Endodermal cell (in vitro differentiated cells): ENCODE data around the gene NAV2. TPM values are rescaled to one million over a fixed set of nuclear protein-coding genes. Genes with fewer than 3 reads are reported as not detected.

ENCODE experiments used
- DNase-seq: peaks from one replicate; pipeline ENCODE4 v3.0.0-alpha.2; 2017
- H3K27ac ChIP-seq: 2 replicates; pipeline ENCODE4 v1.5.1; 2013; ENCODE audit warnings: mild to moderate bottlenecking, low read depth, low read length, moderate library complexity
- H3K27me3 ChIP-seq: 2 replicates; pipeline ENCODE4 v1.6.1; 2013; ENCODE audit warnings: mild to moderate bottlenecking, low read length, moderate library complexity; ENCODE audit not compliant: insufficient read depth, control insufficient read depth, poor library complexity, severe bottlenecking
- H3K36me3 ChIP-seq: 2 replicates; pipeline ENCODE4 v1.7.0; 2013; ENCODE audit warnings: mild to moderate bottlenecking, low read length, moderate library complexity; ENCODE audit not compliant: control insufficient read depth, insufficient read depth
- H3K4me1 ChIP-seq: one replicate; pipeline ENCODE4 v1.7.0; 2013; ENCODE audit warnings: low read length; ENCODE audit not compliant: control insufficient read depth, insufficient read depth
- H3K4me3 ChIP-seq: 2 replicates; pipeline ENCODE4 v1.5.1; 2013; ENCODE audit warnings: mild to moderate bottlenecking, low read length, moderate library complexity
- H3K9ac ChIP-seq: 2 replicates; pipeline ENCODE4 v1.6.1; 2013; ENCODE audit warnings: mild to moderate bottlenecking, low read length, moderate library complexity; ENCODE audit not compliant: poor library complexity, severe bottlenecking; ENCODE audit errors: extremely low read depth
- H3K9me3 ChIP-seq: 2 replicates; pipeline ENCODE4 v1.6.1; 2013; ENCODE audit warnings: mild to moderate bottlenecking, low read length, moderate library complexity; ENCODE audit not compliant: control insufficient read depth
- H3K27ac Mint-ChIP-seq: 2 replicates; pipeline ENCODE4 v1.8.0; 2020; ENCODE audit warnings: mixed read lengths
- H3K27me3 Mint-ChIP-seq: 2 replicates; pipeline ENCODE4 v1.8.0; 2021; ENCODE audit warnings: mild to moderate bottlenecking, mixed read lengths; ENCODE audit not compliant: insufficient read depth
- H3K36me3 Mint-ChIP-seq: 2 replicates; pipeline ENCODE4 v1.8.0; 2020; ENCODE audit warnings: low read depth, mixed read lengths
- H3K4me1 Mint-ChIP-seq: 2 replicates; pipeline ENCODE4 v1.8.0; 2020; ENCODE audit warnings: mixed read lengths
- H3K4me3 Mint-ChIP-seq: 2 replicates; pipeline ENCODE4 v1.8.0; 2020; ENCODE audit warnings: mild to moderate bottlenecking, moderate library complexity, mixed read lengths
- H3K9me3 Mint-ChIP-seq: 2 replicates; pipeline ENCODE4 v1.8.0; 2020; ENCODE audit warnings: mild to moderate bottlenecking, mixed read lengths
- CTCF ChIP-seq: fragments of 200-600 bp; sonication (generic); conservative IDR thresholded peaks from 2 replicates; pipeline ENCODE4 v1.5.0; 2021; ENCODE audit warnings: antibody characterized with exemption, mild to moderate bottlenecking
- WGBS, 2 experiments: methylation state at CpG; one replicate each; pipeline versions ENCODE4 v1.1.5 to v1.1.7; 2013; ENCODE audit warnings: missing lambda C conversion rate in 2 of 2, mixed read lengths in 1 of 2; ENCODE audit not compliant: insufficient coverage in 1 of 2, insufficient read length in 1 of 2; 5-methylcytosine and 5-hydroxymethylcytosine counted together
- total RNA-seq, 2 donors: library from RNA; stranded (reverse); fragmentation: NEBNext Ultra II Directional in 1 of 2; extraction: Animal tissue kit (Norgen Biotek cat#: 25700) in 1 of 2; gene quantifications; 2 replicates in 1 of 2; 3 replicates in 1 of 2; pipeline ENCODE4 v1.2.1, GENCODE V29; 2021

Gene NAV2
- total RNA-seq, 2 donors from 2014 or later = 37.1 to 42.4 TPM

GRCh38 chr11:20026629-20027555 is 314.3 kb downstream of the NAV2 start:
- whole genome bisulfite sequencing, 2 experiments = 24 to 39% methylated on average over 7 to 14 of the region's 15 CpGs
- no peaks in the 10 kb centered on the region for H3K9me3 Mint-ChIP-seq
- no peak overlapping the region for H3K9ac ChIP-seq
- H3K4me3 Mint-ChIP-seq = peak overlapping the region; percentile 64
- H3K9me3 ChIP-seq = no peaks in the 10 kb centered on the region
- H3K27me3 ChIP-seq = no peaks in the 10 kb centered on the region
- H3K4me1 ChIP-seq = peaks cover 31% of the 10 kb centered on the region
- peaks cover 69% of the 10 kb centered on the region for H3K4me1 Mint-ChIP-seq
- no peak for TF ChIP-seq CTCF
- H3K27me3 Mint-ChIP-seq = no peaks in the 10 kb centered on the region
- no peaks in the 10 kb centered on the region for H3K36me3 ChIP-seq
- peak; percentile 97 for DNase-seq
- peak overlapping the region; percentile 67 for H3K4me3 ChIP-seq
- H3K27ac Mint-ChIP-seq = peak overlapping the region; percentile 96
- no peak overlapping the region for H3K27ac ChIP-seq
- no peaks in the 10 kb centered on the region for H3K36me3 Mint-ChIP-seq

GRCh38 chr11:20027556-20028013 is 314.9 kb downstream of the NAV2 start:
- H3K4me1 Mint-ChIP-seq = peaks cover 76% of the 10 kb centered on the region
- no peaks in the 10 kb centered on the region for H3K27me3 Mint-ChIP-seq
- no peak overlapping the region for H3K27ac ChIP-seq
- no peaks in the 10 kb centered on the region for H3K36me3 Mint-ChIP-seq
- H3K36me3 ChIP-seq = no peaks in the 10 kb centered on the region
- H3K9me3 ChIP-seq = no peaks in the 10 kb centered on the region
- 0% methylated on average over 2 of the region's 4 CpGs; no CpG with 5 or more reads in 1 of the 2 experiments for WGBS, 2 experiments
- H3K27ac Mint-ChIP-seq = peak overlapping the region; percentile 96
- H3K4me3 ChIP-seq = peak overlapping the region; percentile 67
- no peaks in the 10 kb centered on the region for H3K27me3 ChIP-seq
- H3K4me1 ChIP-seq = peaks cover 38% of the 10 kb centered on the region
- no peak for TF ChIP-seq CTCF
- H3K9ac ChIP-seq = peak overlapping the region; percentile 8
- no peaks in the 10 kb centered on the region for H3K9me3 Mint-ChIP-seq
- no peak for DNase-seq
- H3K4me3 Mint-ChIP-seq = peak overlapping the region; percentile 64

GRCh38 chr11:20029193-20029592 is 316.6 kb downstream of the NAV2 start:
- no peaks in the 10 kb centered on the region for H3K9me3 Mint-ChIP-seq
- 86 to 91% methylated on average over 1 to 3 of the region's 3 CpGs for WGBS, 2 experiments
- no peak for TF ChIP-seq CTCF
- peaks cover 83% of the 10 kb centered on the region for H3K4me1 Mint-ChIP-seq
- no peaks in the 10 kb centered on the region for H3K36me3 Mint-ChIP-seq
- Histone ChIP-seq H3K4me1 (peaks cover 41% of the 10 kb centered on the region), H3K9me3 (no peaks in the 10 kb centered on the region), H3K9ac (no peak overlapping the region), H3K27me3 (no peaks in the 10 kb centered on the region), H3K36me3 (no peaks in the 10 kb centered on the region), H3K4me3 (no peak overlapping the region), H3K27ac (no peak overlapping the region)
- DNase-seq = peak; percentile 49
- peak overlapping the region; percentile 17 for H3K27ac Mint-ChIP-seq
- no peaks in the 10 kb centered on the region for H3K27me3 Mint-ChIP-seq
- no peak overlapping the region for H3K4me3 Mint-ChIP-seq
